ENCODE data around the gene DCAF16.

DCAF16 gene

DNA sequence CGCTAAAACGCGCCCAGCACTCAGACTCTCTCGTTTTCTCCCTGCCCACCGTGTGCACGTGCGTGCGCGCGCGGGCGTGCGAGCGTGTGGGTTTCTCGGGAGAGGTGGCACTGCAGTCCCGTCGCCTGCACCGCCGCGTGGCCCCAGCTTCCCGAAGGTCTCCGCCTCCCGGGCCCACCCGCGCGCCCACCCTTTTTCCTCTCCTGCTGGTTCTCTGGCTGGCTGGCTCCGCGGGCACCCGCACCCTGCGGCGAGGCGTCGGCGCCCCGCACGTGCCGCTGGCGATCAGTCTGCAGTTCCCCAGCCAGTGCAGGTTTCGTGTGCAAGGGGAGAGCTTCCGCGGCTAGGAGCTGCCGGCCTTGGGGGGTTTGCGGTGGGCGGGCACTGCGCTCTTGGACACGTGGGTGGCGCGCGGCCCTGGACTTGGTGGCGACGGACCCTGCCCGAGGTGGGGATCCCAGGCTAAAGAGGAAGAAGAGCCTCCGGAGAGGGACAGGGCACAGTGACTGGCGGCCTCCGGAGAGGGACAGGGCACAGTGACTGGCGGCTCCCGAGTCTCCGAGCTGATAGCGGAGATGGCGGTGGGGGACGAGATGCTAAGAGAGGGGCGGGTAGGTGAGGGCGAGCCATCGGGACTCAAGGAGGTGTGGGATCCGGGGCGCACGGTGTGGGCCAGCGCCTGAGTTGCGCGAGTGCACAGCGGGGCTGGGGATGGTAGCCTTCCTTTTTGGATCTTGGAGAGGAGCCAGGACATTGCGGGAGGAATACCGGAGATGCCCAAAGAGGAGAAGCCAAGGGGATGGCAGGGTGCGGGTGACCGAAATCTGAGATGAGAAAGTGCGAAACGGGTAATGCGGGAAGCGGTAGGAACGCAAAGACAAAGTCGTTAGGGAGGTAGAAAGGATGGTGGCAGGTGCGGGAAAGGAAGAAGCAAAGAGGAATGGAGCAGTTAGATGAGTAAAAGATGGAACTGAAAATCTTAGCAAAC, 29.0 kb downstream of the DCAF16 start, which contains the start of gene FAM184B:
FAM184B (minus strand) TSS at position 322 of the 988 bp plus-strand sequence. CDS start 322 bp downstream, outside the sequence.
- DNase-seq: no peak

DNA sequence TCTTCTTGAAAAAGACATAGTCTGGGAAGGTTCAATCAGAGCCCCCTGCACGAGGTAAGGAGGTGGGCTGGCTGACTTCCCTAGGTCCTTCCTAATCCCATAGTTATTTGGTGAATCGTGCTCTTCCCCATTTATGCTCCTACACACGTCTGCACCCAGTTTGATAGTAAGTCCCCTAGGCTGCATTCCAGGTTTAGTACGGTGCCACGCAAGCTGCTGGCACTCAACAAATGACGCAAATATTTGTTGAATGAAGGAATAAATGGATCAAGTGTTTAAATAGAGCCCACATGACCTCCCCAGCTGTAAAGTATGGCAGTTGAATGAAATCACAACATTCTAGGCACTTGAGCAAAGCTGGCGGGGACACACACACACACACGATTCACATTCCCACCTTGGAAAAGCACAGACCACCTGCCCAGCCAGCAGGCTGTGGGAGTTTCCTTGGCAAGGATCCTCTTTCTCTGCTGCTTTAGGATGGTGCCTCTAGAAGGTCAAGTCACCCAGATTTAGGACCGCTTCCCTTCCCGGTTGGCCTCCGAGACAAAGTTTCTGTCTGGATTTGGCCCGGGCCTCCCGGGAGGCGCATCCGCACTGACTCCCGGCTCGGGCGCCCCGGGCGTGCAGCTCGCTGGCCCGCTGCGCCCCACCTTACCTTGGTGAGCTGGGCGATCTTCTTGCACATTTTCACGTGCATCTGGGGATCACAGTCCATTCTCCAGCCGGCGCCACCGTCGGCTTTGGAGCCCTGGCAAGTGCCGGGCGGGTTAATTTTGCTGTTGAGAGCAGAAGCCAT, 29.9 kb downstream of the DCAF16 start:
- DNase-seq: no peak

DNA sequence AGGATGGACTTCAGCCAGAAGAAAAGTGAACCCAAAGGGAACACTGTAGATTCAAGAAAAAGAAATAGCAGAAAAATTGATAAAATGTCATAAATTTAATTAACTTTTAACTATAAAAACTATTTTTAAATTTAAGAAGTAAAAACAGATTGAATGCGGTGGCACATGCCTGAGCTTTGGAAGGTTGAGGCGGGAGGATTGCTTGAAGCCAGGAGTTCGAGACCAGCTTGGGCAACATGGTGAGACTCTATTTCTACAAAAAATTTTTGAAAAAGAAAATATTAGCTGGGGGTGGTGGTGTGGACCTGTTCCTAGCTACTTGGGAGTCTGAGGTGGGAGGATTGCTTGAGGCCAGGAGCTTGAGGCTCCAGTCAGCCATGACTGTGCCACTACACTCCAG, 32.1 kb downstream of the DCAF16 start:
- no peak for DNase-seq

DNA sequence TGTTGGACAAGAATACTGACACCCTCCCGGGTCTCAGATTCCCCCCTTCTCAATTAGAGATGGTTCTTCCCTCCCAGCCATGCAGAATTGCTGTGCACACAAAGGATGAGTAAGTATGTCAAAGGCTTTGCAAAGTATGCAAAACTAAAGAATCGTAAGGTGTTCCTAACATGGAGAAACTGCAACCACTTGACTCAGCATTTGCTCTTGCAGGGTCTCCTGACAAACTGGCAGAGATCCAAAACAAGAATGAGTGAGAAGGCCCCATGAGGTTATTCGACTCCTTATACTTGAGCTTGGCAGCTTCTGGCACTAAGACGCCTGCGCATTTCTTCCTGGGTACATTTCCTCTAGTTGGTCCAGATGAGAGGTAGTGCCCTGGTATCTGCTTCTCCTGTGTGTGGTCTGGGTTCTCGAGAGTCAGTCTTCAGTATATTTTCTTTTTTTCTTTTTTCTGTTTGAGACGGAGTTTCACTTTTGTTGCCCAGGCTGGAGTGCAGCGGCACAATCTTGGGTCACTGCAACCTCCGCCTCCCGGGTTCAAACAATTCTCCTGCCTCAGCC, 37.3 kb downstream of the DCAF16 start:
- DNase-seq: no peak

DNA sequence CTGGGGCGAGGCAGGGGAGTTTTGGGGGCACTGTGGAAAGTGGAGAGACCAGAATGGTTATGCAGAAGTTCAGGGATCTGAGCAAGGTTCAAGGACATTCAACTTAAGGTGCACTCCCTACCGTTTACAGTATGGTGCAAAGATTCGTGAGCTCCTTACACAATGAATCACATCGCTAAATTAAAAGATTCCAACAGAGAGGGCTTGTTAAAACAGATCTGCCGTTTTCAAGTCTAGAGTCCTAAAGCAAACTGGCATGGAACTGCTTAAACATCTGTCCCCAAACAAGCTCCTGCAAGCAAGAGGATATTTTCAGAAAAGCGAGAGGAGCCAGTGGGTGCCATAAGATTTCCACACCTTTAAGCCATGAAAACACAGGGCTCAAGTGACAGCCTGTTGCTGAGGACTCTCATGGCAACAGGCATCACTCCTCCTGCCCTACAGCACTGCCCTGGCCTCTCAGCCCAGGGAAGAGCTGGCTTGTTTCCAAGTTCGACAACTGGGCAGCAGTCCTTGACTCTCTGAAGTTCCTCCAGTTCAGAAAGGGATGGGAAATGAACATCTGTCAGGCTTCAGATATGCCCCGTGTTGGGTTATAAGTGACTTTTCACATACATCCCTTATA, 39.2 kb downstream of the DCAF16 start:
- no peak for DNase-seq

DNA sequence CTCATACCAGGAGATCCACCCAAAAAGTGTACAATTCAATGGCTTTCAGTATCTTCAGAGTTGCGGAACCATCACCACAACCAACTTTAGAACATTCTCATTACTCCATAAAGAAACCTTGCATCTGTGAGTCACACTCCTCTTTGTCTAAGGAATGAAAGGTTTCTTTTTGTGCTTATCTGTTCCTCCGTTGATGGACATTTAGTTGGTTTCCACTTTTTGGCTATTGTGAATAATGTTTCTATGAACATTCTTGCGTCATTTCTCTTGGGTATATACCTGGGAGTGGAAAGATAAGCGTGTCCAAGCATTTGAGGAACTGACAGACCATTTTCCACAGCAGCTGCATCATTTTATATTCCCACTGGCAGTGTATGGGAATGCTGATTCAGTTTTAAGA, 39.7 kb downstream of the DCAF16 start:
- DNase-seq: no peak

DNA sequence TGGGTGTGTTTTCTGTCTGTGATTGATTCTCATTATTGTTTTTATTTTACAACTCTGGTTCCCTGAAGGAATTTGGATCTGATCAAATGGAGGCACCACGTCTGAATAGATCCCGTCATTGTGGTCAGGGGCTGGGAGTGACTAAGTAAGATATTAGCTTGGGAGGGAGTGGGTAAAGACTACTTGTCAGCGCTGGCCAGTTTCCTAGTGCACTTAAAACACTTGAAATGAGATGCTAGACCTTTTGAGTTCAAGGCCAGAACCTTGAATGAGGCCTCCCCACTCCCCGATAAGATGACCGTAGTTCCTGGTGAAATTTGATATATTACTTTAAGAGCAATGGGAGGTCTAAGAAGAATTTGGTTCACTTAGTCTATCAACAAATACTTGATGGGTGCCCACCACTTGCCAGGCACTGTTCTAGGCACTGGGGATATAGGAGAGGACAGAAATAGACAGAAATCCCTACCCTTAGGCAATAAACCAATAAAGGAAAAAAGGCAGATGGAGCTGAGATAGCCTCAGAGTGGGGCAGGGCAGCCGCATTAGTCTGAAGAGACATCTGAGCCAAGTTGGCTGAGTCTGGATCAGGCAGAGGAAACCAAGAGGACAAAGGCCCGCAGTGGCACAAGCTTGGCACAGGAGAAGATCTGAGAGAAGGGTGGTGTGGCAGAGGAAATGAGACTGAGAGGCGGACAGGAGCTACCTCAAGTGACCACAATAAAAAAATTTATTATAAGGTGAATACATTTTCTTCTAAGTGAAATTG, 41.0 kb downstream of the DCAF16 start:
- DNase-seq: no peak

DNA sequence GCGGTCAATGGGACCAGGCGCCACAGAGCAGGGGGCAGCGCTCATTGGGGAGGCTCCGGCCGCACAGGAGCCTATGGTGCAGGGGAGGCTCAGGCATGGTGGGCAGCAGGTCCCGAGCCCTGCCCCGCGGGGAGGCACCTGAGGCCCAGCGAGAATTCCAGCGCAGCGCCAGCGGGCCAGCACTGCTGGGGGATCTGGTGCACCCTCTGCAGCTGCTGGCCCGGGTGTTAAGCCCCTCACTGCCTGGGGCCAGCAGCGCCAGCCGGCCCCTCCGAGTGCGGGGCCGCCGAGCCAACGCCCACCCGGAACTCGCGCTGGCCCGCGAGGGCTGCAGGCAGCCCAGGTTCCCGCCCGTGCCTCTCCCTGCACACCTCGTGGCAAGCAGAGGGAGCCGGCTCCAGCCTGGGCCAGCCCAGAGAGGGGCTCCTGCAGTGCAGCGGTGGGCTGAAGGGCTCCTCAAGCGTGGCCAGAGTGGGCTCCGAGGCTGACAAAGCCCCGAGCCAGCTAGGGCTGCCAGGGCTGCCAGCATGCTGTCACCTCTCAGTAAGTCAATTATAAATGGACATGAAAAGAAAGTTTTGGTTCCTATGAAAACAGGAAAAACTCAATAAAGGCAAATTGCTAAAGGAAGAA, 43.6 kb downstream of the DCAF16 start:
- no peak for DNase-seq

DNA sequence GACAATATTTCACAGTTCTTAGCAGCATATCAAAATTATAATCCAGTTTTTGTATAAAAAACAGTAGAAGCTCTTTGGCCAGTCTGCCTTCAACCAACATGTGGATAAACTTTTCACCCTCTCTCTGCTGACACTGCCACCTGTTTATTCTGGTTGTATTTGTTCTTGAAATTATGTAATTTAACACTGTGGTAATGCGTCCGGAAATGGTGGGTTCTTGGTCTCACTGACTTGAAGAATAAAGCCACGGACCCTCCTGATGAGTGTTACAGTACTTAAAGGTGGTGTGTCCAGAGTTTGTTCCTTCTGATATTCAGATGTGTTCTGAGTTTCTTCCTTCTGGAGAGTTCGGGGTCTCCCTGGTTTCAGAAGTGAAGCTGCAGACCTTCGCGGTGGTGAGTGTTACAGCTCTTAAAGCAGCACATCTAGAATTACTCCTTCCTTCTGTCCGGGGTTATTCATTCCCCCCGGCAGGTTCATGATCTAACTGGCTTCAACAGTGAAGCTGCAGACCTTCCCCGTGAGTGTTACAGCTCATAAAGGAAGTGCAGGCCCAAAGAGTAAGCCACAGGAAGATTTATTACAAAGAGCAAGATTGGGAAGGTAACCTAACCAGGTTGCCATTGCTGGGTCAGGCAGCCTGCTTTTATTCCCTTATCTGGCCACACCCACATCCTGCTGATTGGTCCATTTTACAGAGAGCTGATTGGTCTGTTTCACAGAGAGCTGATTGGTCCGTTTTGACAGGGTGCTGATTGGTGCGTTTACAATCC, 44.9 kb downstream of the DCAF16 start:
- DNase-seq: no peak

DNA sequence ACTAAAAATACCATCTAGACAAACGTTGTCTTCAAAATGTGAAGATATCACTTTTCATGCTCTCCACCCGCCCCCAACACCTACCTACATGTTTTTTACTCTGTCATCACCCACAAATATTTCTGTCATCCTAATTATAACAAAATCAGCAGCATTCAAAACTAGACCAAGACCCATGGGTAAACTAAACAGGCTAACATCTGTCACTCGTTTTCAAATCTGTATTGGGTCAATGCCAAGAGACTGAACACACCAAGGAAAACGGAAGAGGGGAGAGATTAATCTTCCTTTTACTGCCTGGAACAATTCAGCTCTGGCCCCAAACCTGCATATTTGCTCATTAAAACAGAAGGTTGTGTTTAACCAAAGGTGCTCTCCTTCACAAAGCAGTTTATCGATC, 46.6 kb downstream of the DCAF16 start:
- no peak for DNase-seq

DNA sequence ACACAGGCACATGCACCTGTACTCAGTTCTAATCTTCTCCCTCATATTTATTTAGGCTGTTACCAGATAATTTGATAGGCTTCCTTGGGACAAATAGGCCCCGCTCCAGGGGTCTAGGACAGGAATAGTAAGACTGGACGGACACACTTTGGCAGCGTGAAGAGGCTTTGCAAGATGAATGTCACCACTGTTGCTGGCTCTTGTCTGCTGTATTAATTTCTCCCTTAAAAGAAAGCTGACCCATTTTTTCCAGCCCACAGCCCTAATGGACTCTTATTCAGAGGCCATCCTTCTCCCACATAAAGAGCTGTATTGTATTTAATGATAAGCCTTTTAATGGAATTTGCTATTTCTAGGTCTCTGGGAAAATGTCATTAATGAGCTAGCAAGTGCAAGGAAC, 47.1 kb downstream of the DCAF16 start:
- DNase-seq: no peak

DNA sequence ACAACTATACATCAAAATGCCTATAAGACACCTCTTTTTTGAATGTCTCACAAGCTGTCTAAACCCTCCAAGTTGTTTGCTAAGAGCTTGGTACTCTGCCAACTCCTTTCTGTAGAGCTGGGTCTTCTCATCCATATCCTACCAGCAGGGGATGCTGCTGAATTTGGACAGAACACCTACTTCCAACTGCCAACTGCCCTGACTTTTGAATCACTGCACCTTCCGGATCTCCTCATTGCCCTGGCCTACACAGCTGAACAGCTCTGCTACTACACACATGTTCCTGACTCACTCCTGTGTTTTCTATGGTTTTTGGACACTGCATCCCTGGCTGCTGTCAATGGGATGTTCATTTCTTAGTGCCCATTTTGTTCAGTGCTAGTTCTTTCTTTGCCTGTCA, 47.8 kb downstream of the DCAF16 start:
- DNase-seq: no peak

DNA sequence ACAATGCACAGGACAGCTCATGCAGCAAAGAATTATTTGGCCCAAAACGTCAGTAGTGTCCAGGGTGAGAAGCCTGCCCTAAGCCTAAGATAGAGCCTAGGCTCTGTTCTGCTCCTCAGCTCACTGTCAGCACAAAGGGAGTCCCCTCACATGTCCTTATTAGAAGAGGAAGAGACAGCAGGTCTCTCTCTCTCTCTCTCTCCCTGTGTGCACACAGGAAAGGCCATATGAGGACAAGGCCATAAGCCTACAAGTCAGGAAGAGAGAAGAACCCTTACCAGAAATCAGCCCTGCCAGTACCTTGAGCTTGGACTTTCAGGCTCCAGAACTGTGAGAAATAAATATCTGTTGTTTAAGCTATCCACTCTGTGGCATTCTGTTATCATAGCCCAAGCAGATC, 49.5 kb downstream of the DCAF16 start:
- DNase-seq: no peak

DNA sequence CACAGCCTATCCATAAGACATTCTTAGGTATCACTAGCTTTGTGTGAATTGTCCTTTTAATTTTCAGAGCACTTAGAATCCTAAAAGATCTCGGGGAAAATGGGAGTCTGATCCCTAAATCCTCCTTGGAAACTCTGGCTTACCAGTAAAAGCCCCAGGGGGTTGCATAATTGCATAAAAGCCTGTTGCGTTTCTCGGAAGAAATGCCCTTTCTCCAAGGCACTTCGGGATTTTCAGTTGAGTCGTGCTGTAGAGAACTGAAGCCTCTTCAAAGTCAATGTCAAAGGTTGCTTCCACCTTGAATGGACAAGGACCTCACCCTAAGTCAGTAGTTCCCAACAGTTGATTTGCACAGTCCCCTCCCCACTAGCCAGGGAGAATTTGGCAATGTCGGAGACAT, 49.9 kb downstream of the DCAF16 start:
- no peak for DNase-seq

DNA sequence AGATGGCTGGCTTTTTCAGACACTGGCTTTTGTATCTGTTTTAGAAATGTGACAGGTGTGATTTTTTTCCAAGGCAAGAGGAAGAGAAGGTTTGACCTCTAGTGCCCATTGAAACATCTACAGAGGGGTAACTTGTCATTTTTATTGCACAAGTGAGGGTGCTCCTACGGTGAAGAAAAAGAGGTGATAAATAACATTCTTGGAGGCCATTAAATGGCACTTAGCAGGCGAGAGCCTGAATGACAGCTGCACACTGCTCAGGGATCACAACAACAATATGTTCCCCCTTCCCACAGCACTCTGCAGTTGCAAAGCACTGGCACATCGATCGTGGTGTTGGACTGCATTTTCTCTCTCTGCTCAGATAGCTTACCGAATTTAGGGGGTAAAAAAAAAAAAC, 52.1 kb downstream of the DCAF16 start:
- DNase-seq: no peak

DNA sequence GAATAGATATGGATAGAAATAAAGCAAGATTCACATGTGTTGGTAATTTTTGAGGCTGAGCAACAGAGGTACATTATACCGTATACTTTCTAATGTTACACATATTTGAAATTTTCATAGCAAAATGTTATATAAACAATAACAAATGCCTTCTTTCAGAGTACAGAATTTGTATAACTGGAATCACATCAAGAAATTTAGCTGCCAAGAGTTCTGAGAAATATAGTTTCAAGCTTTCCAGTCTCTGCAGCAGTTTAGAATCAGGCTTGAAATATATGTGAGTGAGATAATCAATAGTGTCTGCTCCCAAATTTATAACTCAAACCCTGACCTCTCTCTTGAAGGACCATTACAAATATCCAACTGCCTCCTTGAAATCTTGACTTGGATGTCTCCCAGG, 52.9 kb downstream of the DCAF16 start:
- no peak for DNase-seq

DNA sequence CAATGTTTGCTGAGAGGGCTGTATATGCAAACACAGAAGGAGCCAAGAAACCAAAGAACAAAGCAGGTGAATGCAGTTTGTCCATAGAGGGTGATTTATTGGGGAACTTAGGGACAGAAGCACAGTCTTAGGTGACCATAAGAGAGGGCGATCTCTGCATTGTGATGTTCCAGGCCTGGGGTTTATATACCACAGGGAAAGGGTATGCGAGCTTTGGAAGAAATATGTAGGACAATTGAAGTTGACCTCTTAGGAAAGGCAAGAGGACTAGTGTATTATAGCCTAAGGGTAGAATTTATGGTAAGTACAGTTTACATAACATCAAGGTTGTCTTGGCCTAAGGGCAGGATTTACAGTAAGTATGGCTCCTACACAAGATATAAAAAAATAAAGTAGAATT, 56.9 kb downstream of the DCAF16 start:
- no peak for DNase-seq

All from GDM1 (cell line).